ENCODE results near the gene MYT1.

Gene MYT1

GRCh38 chr20:64196309-64196708, 32.1 kb downstream of the MYT1 start:
- no peak for DNase-seq

GRCh38 chr20:64196847-64197306, 32.6 kb downstream of the MYT1 start:
- DNase-seq, result no peak

- DNase-seq, result no peak
Measured at GRCh38 chr20:64198347-64198746, 34.1 kb downstream of the MYT1 start.

GRCh38 chr20:64199395-64199794, 35.1 kb downstream of the MYT1 start:
- DNase-seq, result no peak

- DNase-seq, result no peak
Measured at GRCh38 chr20:64200740-64201139, 36.5 kb downstream of the MYT1 start.

GRCh38 chr20:64201653-64202052, 37.4 kb downstream of the MYT1 start:
- DNase-seq, result no peak

GRCh38 chr20:64203037-64203777, 39.0 kb downstream of the MYT1 start:
- no peak for DNase-seq

- DNase-seq, result no peak
Measured at GRCh38 chr20:64205611-64206026, 41.4 kb downstream of the MYT1 start.

- DNase-seq, result no peak
Measured at GRCh38 chr20:64206614-64207013, 42.4 kb downstream of the MYT1 start.

- no peak for DNase-seq
Measured at GRCh38 chr20:64207641-64208590, 43.7 kb downstream of the MYT1 start.

GRCh38 chr20:64209148-64209547, 44.9 kb downstream of the MYT1 start:
- DNase-seq, result no peak

- DNase-seq, result no peak
Measured at GRCh38 chr20:64210656-64211369, 46.6 kb downstream of the MYT1 start.

GRCh38 chr20:64211874-64212658, 47.8 kb downstream of the MYT1 start:
- no peak for DNase-seq

- no peak for DNase-seq
Measured at GRCh38 chr20:64212755-64213154, 48.5 kb downstream of the MYT1 start.

GRCh38 chr20:64214113-64214512, 49.9 kb downstream of the MYT1 start:
- no peak for DNase-seq

GRCh38 chr20:64214952-64215351, 50.7 kb downstream of the MYT1 start:
- DNase-seq, result no peak

- no peak for DNase-seq
Measured at GRCh38 chr20:64216036-64216435, 51.8 kb downstream of the MYT1 start.

GRCh38 chr20:64216910-64217309, 52.7 kb downstream of the MYT1 start:
- DNase-seq, result no peak

GRCh38 chr20:64217539-64218221, 53.4 kb downstream of the MYT1 start:
- DNase-seq, result no peak

- no peak for DNase-seq
Measured at GRCh38 chr20:64219202-64219601, 55.0 kb downstream of the MYT1 start.

- DNase-seq, result no peak
Measured at GRCh38 chr20:64219730-64220129, 55.5 kb downstream of the MYT1 start.

GRCh38 chr20:64220420-64220819, 56.2 kb downstream of the MYT1 start:
- no peak for DNase-seq

All from NCI-H1105 (cell line).